Bronchial smooth muscle cell (primary cell): Measurements from ENCODE around the gene HOXD10. TPM values are rescaled to one million over a fixed set of nuclear protein-coding genes. Genes with fewer than 3 reads are reported as not detected.

Source experiments
- total RNA-seq: library from RNA; depleted of rRNA; stranded (reverse); fragments of >200 nt; gene quantifications from 2 replicates; pipeline ENCODE4 v1.2.1, GENCODE V29; 2014

HOXD10 gene
- not detected in 2 replicates for total RNA-seq

DNA sequence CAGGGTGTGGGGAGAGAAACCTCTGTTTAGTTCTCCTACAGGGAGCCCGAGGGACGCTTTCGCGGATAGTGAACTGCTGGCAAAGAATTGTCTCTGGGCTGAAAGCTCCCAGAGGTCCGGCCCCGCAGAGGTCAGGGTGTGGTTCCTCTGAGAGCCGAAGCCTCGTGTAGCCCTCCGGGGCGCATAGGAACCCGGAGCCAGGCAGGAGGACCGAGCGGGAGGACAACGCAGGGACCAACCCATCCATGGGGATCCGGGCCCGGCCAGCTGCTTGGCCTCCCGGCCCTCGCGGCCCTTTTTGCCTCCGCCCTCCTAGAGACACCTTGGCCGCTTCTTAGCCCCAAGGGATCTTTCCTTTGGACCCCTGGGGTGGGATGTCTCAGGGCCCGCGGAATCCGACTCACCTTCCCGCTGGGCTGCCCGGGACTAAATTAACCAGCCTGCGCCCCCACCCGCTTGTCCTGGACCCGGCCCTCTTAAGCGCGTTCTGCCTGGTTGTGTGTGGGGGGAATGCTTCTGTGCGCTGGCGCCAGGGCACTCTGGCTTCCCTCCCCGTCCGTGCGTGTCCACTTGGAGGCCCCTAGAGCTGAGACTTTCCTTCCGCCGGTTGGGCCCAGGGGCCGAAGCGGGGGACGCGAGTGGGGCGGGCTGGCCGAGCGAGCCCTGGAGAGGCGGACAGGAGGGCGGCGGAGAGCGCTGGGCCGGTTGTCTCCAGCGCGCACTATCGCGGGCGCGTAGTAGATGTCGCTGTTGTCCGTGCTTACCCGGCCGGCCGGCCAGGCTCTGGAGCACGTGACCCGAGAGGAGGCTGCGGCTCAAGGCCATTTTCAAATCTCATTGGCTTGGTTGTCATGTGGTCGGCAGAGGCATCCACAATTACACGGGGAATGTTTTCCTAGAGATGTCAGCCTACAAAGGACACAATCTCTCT is at the start of gene HOXD10:
HOXD10 (plus strand) TSS at position 896 of the 931 bp plus-strand sequence. CDS start 56 bp downstream, outside the sequence.

DNA sequence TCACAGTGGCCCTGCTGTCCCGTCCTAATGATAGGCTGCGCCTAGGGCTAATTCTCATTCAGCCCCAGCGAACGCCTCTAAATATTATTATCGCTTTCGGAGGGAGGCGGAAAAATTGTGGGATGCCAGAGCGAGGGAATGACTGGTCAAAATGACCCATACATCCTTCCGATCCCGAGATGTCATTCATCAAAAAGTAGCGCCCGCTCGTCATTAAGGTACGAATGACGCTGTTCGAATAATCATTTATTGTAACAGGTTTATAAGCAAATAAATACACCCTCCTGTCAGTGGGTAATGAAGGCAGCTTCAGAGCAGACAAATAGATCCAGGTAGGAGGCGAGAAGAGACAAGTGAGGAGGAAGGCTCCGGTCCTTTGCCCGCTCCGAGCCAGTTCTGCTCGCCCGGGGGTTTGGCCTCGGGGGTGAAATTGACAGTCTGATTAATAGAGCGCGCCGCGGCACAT is 32.7 kb upstream of the HOXD10 start, which contains the start of gene EVX2:
EVX2 (minus strand) TSS at position 167 of the 466 bp plus-strand sequence. CDS start 186 bp downstream, outside the sequence.

DNA sequence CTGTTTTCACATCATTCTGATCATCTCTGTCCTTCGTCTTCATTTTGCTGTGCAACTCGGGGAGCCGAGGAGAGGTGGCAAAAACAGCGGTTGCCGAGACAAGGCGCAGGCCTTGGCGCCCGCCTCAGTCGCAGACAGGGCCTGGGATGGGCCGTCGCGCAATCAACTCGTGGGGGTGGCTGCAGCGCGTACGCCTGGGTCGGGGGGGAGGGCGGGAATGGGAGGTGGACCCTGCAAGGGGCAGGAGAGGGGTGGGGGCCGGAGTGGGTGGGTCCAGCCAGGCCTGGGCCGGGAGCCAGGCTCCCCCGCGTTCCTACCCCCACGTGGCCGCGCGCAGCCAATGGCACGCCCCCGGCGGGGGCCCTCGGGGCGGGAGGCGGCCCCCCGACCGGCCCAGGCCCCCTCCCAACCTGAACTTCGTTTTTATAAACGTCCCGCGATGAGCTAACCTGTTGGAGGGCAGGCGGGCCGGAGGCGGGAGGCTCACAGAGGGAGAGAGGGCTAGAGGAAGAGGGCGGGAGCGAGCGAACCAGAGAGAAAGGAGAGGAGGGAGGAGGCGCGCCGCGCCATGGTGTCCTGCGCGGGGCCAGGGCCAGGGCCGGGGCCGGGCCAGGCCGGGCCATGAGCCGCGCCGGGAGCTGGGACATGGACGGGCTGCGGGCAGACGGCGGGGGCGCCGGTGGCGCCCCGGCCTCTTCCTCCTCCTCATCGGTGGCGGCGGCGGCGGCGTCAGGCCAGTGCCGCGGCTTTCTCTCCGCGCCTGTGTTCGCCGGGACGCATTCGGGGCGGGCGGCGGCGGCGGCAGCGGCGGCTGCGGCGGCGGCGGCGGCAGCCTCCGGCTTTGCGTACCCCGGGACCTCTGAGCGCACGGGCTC is 24.1 kb upstream of the HOXD10 start, which contains the start of gene HOXD13:
HOXD13 (plus strand) TSS at position 452 of the 875 bp plus-strand sequence; CDS start at position 622, 170 bp downstream.

DNA sequence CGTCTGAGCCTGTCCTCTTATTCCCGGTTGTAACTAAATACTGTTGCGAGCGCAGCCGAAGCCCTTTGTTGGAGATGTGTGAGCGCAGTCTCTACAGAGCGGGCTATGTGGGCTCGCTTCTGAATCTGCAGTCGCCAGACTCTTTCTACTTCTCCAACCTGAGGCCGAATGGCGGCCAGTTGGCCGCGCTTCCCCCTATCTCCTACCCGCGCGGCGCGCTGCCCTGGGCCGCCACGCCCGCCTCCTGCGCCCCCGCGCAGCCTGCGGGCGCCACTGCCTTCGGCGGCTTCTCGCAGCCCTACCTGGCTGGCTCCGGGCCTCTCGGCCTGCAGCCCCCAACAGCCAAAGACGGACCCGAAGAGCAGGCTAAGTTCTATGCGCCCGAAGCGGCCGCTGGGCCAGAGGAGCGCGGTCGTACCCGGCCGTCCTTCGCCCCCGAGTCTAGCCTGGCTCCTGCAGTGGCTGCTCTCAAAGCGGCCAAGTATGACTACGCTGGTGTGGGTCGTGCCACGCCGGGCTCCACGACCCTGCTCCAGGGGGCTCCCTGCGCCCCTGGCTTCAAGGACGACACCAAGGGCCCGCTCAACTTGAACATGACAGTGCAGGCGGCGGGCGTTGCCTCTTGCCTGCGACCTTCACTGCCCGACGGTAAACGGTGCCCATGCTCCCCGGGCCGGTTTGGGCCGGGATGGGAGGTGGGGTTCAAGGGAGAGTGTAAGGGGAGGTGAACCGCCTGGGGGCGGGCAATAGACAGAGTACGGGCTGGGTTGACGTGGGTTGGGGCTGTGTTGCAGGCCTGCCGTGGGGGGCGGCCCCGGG is 16.6 kb upstream of the HOXD10 start, which contains the start of gene HOXD12:
HOXD12 (plus strand) TSS at position 68 of the 819 bp plus-strand sequence; CDS start at position 75, 7 bp downstream.

DNA sequence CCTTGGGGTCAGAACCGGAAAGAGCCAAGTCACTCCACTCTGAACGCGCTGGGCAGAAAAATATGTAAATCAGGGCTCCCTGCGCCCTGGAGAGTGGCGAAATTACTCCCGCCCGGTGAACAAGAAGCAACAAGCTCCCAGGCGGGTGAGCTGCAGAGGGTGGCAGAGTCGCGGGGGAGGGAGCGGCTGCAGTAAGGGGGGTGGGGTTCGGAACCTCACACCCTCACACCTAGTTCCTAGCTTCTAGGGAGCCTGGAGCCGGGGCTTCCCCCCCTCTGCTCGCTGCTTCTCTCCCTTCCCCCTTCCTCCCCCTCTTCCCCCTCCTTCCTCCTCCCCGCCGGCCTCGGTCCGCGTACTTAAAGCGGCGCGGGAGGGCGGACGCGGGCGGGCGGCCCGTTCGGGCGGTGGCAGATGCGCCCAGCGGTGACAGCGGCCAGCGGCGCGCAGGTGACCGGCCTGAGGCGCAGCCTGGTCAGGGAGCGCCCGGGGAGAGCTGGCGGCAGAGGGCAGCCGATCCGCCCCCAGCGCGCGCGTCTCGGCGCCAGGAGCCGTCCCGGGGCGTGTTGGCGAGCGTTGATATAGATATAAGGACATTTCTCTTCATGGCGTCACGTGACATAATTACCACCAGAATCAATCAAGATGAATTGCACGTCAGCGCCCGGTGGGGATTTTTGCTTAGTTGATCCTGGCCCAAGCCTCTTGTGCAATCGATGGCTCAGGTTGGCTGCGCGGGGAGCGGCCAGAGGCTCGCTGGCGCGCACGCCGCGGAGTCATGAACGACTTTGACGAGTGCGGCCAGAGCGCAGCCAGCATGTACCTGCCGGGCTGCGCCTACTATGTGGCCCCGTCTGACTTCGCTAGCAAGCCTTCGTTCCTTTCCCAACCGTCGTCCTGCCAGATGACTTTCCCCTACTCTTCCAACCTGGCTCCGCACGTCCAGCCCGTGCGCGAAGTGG is 9.7 kb upstream of the HOXD10 start, which contains the start of gene HOXD11:
HOXD11 (plus strand) TSS at position 700 of the 959 bp plus-strand sequence; CDS start at position 776, 76 bp downstream.

DNA sequence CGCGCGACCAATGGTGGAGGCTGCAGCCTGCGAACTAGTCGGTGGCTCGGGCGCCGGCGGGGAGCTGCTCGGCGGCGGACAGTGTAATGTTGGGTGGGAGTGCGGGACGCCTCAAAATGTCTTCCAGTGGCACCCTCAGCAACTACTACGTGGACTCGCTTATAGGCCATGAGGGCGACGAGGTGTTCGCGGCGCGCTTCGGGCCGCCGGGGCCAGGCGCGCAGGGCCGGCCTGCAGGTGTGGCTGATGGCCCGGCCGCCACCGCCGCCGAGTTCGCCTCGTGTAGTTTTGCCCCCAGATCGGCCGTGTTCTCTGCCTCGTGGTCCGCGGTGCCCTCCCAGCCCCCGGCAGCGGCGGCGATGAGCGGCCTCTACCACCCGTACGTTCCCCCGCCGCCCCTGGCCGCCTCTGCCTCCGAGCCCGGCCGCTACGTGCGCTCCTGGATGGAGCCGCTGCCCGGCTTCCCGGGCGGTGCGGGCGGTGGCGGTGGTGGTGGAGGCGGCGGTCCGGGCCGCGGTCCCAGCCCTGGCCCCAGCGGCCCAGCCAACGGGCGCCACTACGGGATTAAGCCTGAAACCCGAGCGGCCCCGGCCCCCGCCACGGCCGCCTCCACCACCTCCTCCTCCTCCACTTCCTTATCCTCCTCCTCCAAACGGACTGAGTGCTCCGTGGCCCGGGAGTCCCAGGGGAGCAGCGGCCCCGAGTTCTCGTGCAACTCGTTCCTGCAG is 6.3 kb downstream of the HOXD10 start, which contains the start of gene HOXD9:
HOXD9 (plus strand) TSS at position 37 of the 728 bp plus-strand sequence; CDS start at position 87, 50 bp downstream.

DNA sequence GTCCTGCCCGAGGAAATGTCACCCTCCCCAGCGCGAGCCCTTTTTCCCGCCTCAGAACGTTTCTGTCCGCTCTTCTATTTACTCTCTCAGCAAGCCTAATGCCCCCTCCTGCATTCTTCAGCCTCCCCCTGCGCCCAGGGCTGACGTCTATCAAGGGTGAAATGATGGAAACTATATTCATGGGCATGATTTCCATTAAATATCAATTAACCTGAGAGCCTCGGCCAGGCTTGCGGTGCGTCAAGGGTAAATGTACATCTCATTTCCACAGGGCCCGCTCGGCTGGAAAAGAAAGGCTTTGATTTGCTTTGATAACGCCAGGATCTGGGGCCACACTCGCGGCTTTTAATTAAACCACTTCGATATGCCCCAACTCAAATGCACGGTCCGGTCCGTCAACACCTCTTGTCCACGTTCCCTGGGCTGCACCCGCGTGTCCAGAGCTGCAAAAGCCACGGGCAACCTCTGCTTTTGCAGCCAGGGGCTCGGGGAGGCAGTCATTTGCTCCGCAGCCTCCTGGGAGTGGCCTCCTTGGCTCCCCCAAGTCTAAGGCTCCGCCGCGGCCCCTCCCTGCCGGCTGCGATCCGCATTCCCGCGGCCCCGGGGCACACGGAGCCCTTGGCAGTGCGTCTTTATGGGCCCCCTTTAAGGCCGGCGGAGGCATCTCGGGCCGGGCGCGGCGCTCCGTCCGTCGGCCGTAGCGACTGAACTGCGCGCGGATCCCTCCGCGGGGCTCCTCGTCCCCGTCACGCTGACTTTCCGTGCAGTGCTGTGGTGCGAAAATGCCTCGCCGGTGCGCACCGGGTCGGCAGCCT is 12.6 kb downstream of the HOXD10 start, which contains the start of gene HOXD8:
HOXD8 (plus strand) TSS at position 724 of the 815 bp plus-strand sequence. CDS start 662 bp downstream, outside the sequence.

DNA sequence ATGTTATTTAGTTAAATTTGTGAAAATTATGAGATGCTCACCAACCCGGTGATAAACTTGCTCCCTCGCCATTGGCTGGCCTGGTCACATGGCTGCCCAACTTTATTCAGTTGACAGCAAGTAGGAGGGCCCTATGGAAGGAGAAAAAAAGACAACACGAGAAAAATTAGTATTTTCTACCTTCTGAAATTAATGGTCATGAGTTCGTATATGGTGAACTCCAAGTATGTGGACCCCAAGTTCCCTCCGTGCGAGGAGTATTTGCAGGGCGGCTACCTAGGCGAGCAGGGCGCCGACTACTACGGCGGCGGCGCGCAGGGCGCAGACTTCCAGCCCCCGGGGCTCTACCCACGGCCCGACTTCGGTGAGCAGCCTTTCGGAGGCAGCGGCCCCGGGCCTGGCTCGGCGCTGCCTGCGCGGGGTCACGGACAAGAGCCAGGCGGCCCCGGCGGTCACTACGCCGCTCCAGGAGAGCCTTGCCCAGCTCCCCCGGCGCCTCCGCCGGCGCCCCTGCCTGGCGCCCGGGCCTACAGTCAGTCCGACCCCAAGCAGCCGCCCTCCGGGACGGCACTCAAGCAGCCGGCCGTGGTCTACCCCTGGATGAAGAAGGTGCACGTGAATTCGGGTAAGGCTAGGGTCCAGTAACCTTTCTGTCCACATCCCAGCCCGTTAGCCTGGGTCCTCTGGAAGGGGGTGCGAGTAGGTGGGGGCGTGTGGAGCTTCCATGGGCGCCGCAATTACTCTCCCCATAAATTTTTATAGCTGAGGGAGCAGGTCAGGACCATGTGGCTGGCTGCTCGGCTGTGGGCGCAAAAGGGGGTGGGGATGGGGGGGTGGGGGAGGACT is 35.1 kb downstream of the HOXD10 start, which contains the start of gene HOXD4:
HOXD4 (plus strand) TSS at position 109 of the 846 bp plus-strand sequence; CDS start at position 193, 84 bp downstream.

DNA sequence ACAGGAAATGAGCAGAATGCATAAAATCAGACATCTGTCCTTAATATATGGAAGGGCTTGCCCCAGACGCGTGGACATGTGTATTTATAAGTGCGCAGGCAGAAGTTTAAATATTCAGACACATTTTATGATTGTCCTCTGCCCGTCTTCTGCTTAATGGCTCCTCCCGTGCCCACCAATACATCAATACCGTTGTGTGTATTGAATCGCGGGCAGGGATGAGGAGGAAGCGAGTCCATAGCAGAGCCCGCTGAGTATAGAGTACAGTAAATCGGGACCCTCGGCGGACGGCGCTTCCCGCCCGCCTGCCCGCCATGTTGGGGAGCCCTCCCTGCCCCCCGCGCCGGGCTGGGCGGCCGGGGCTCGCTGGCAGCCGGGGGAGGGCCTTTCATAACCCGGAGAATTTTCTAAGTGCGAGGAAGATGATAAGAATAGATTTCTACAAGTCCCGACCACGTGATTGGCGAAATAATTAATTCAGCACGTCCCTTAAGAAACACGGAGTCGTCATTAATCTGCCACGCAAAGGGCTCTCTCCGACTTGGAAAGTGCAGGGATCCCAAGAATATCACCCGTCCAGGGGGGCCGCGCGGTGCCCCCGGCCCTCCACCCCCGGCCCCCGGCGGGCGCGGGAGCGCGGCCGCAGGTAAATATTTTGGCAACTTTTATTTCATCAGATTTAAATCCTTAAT is 40.4 kb downstream of the HOXD10 start, which contains the start of gene HOXD3:
HOXD3 (plus strand) TSS at position 501 of the 692 bp plus-strand sequence. CDS start 11,808 bp downstream, outside the sequence.

Other genes with a start within 250 kb of the HOXD10 start
- 16.7 and 17.3 TPM in 2 replicates for gene LNPK, start 114.5 kb upstream of the HOXD10 start, total RNA-seq
- gene EVX2, start 32.8 kb upstream of the HOXD10 start, total RNA-seq = not detected in 2 replicates
- gene HOXD13, start 24.1 kb upstream of the HOXD10 start, total RNA-seq = not detected in 2 replicates
- not detected in 2 replicates for gene HOXD12, start 17.0 kb upstream of the HOXD10 start, total RNA-seq
- not detected in 2 replicates for gene HOXD11, start 9.5 kb upstream of the HOXD10 start, total RNA-seq
- gene HOXD9, start 5.9 kb downstream of the HOXD10 start, total RNA-seq = not detected in 2 replicates
- not detected in 2 replicates for gene HOXD8, start 12.9 kb downstream of the HOXD10 start, total RNA-seq
- not detected in 2 replicates for gene HOXD4, start 34.8 kb downstream of the HOXD10 start, total RNA-seq
- not detected in 2 replicates for gene HOXD3, start 40.5 kb downstream of the HOXD10 start, total RNA-seq
- gene HOXD1, start 71.9 kb downstream of the HOXD10 start, total RNA-seq = not detected in 2 replicates
- gene MTX2, start 152.7 kb downstream of the HOXD10 start, total RNA-seq = 16.6 and 16.9 TPM in 2 replicates